GM19351 (cell line): ENCODE results near the gene LIF.

Source experiments
- ATAC-seq: cut with Tn5 transposase; IDR thresholded peaks from one replicate; pipeline ENCODE4 v1.9.1; 2021; ENCODE audit warnings: mild to moderate bottlenecking, moderate library complexity; ENCODE audit not compliant: unreplicated experiment

LIF gene

GRCh38 chr22:30245985-30246813 lies at the start of gene LIF:
TSS of gene LIF (minus strand) at chr22:30246759. CDS start at chr22:30246695, 64 bp downstream.
- ATAC-seq = no peak

GRCh38 chr22:30296324-30296723 lies 49.8 kb upstream of the LIF start:
- ATAC-seq = no peak

- ATAC-seq = no peak
Measured at GRCh38 chr22:30295576-30295975, 49.0 kb upstream of the LIF start.

- ATAC-seq = no peak
Measured at GRCh38 chr22:30294830-30295229, 48.3 kb upstream of the LIF start.

GRCh38 chr22:30294066-30294465 lies 47.5 kb upstream of the LIF start:
- ATAC-seq = no peak

GRCh38 chr22:30293026-30293425 lies 46.5 kb upstream of the LIF start:
- no peak for ATAC-seq

GRCh38 chr22:30292069-30292970 lies 45.8 kb upstream of the LIF start:
- no peak for ATAC-seq

GRCh38 chr22:30291058-30291892 lies 44.7 kb upstream of the LIF start:
- ATAC-seq = no peak

GRCh38 chr22:30290342-30291057 lies 43.9 kb upstream of the LIF start:
- ATAC-seq = no peak

GRCh38 chr22:30289980-30290313 lies 43.4 kb upstream of the LIF start:
- no peak for ATAC-seq

- ATAC-seq = peak; percentile 67
Measured at GRCh38 chr22:30289141-30289979, 42.8 kb upstream of the LIF start, which contains the start of gene CASTOR1. TSS of gene CASTOR1 (minus strand) at chr22:30289505. CDS start at chr22:30289497, 8 bp downstream.

- ATAC-seq = no peak
Measured at GRCh38 chr22:30288419-30289140, 42.0 kb upstream of the LIF start.

GRCh38 chr22:30287648-30288418 lies 41.3 kb upstream of the LIF start:
- ATAC-seq = no peak

- no peak for ATAC-seq
Measured at GRCh38 chr22:30286813-30287647, 40.5 kb upstream of the LIF start.

GRCh38 chr22:30286331-30286730 lies 39.8 kb upstream of the LIF start:
- ATAC-seq = no peak

- ATAC-seq = no peak
Measured at GRCh38 chr22:30285846-30286200, 39.3 kb upstream of the LIF start.

- ATAC-seq = no peak
Measured at GRCh38 chr22:30285176-30285845, 38.8 kb upstream of the LIF start.
